ENCODE data around the gene SEMA5B.

GRCh38 chr3:122934251-122934650 lies 93.3 kb downstream of the SEMA5B start:
- TF ChIP-seq ZBTB20 (tag by site-specific recombination; IDR thresholded peaks at IDR 0.05), result no peak
- no peak for TF ChIP-seq CTCF (tag by site-specific recombination; IDR thresholded peaks at IDR 0.05)
- no peak for TF ChIP-seq ZNF350 (tag by site-specific recombination; IDR thresholded peaks at IDR 0.05)
- no peak for TF ChIP-seq ZNF133 (tag by site-specific recombination; IDR thresholded peaks at IDR 0.05)
- TF ChIP-seq ZNF510 (tag by site-specific recombination; IDR thresholded peaks at IDR 0.05; ENCODE audit: insufficient replicate concordance), result no peak
- TF ChIP-seq ZNF704 (tag by site-specific recombination; IDR thresholded peaks at IDR 0.05), result no peak
- TF ChIP-seq TCF7L2 (IDR thresholded peaks at IDR 0.05; ENCODE audit: borderline replicate concordance, low read depth, low read length), result no peak
- TF ChIP-seq ZNF776 (tag by site-specific recombination; IDR thresholded peaks at IDR 0.05; ENCODE audit: borderline replicate concordance), result no peak
- TF ChIP-seq ZNF324 (tag by site-specific recombination; IDR thresholded peaks at IDR 0.05), result no peak
- TF ChIP-seq REST (tag by site-specific recombination; IDR thresholded peaks at IDR 0.05), result no peak
- no peak for TF ChIP-seq ZNF175 (tag by site-specific recombination; IDR thresholded peaks at IDR 0.05)
- no peak for TF ChIP-seq ZNF211 (tag by site-specific recombination; IDR thresholded peaks at IDR 0.05; ENCODE audit: low read depth)
- TF ChIP-seq ZNF561 (tag by site-specific recombination; IDR thresholded peaks at IDR 0.05; ENCODE audit: borderline replicate concordance), result no peak

Data from HEK293 (cell line).